Activated T-cell treated with anti-CD3 and anti-CD28 coated beads, Interleukin-2, amount 50 U/mL, for 72 hours (primary cell): Measurements from ENCODE around the gene GPC5. TPM values are rescaled to one million over a fixed set of nuclear protein-coding genes. Genes with fewer than 3 reads are reported as not detected.
"Not testable (repeated sequence)": the region's sequence is repeated elsewhere in the genome, so short reads cannot be mapped to it uniquely, and the experiment has no call there.

Source experiments
- ATAC-seq, 2 donors: fragments of 150-1000 bp; cut with Tn5 transposase; replicated peaks in 1 of 2; 2 replicates each; pipeline ENCODE4 v1.10.0; 2021; ENCODE audit warnings: moderate library complexity in 2 of 2, mild to moderate bottlenecking in 1 of 2
- DNase-seq, 2 donors: peaks; one replicate each; pipeline ENCODE4 v3.0.0; 2021 to 2022; ENCODE audit warnings: mixed read lengths in 1 of 2
- H3K27ac Mint-ChIP-seq: one replicate; pipeline ENCODE4 v1.8.0; 2022; ENCODE audit warnings: mild to moderate bottlenecking, moderate library complexity, mixed read lengths
- H3K27me3 Mint-ChIP-seq: one replicate; pipeline ENCODE4 v1.8.0; 2022; ENCODE audit warnings: low read depth, mixed read lengths
- H3K36me3 Mint-ChIP-seq, 2 donors: one replicate each; pipeline ENCODE4 v1.8.0; 2022; ENCODE audit warnings: mixed read lengths in 2 of 2, mild to moderate bottlenecking in 1 of 2; ENCODE audit not compliant: insufficient read depth in 2 of 2
- H3K4me1 Mint-ChIP-seq: one replicate; pipeline ENCODE4 v1.8.0; 2022; ENCODE audit warnings: low read depth, mixed read lengths
- H3K4me3 Mint-ChIP-seq, 2 donors: one replicate each; pipeline ENCODE4 v1.8.0; 2022; ENCODE audit warnings: mild to moderate bottlenecking in 2 of 2, mixed read lengths in 2 of 2, moderate library complexity in 2 of 2
- H3K9me3 Mint-ChIP-seq, 2 donors: one replicate each; pipeline ENCODE4 v1.8.0; 2022; ENCODE audit warnings: mixed read lengths in 2 of 2
- total RNA-seq, 2 donors: library from RNA; stranded (reverse); gene quantifications; one replicate each; pipeline ENCODE4 v1.2.3, GENCODE V29; 2022

The GPC5 gene
- total RNA-seq, 2 donors from 2014 or later = 0.14 TPM; not detected in 1

- H3K4me1 Mint-ChIP-seq = no peaks in the 10 kb centered on the region
- no peaks in the 10 kb centered on the region for H3K36me3 Mint-ChIP-seq
- no peak for DNase-seq
- H3K4me3 Mint-ChIP-seq = no peak overlapping the region
- H3K27me3 Mint-ChIP-seq = no peaks in the 10 kb centered on the region
- no peak overlapping the region for H3K27ac Mint-ChIP-seq
- ATAC-seq = no peak
- H3K9me3 Mint-ChIP-seq = peaks cover 0 to 2% of the 10 kb centered on the region in 2 donors
Measured at GRCh38 chr13:91785431-91786119, 387.2 kb downstream of the GPC5 start.

- H3K4me1 Mint-ChIP-seq = no peaks in the 10 kb centered on the region
- peaks cover 0 to 3% of the 10 kb centered on the region in 2 donors for H3K9me3 Mint-ChIP-seq
- ATAC-seq = no peak
- H3K27me3 Mint-ChIP-seq = no peaks in the 10 kb centered on the region
- no peak overlapping the region for H3K27ac Mint-ChIP-seq
- no peaks in the 10 kb centered on the region for H3K36me3 Mint-ChIP-seq
- no peak overlapping the region for H3K4me3 Mint-ChIP-seq
- no peak for DNase-seq
Measured at GRCh38 chr13:91792054-91792453, 393.6 kb downstream of the GPC5 start.

- ATAC-seq (no peak), DNase-seq (no peak)
- peaks cover 2 to 8% of the 10 kb centered on the region in 2 donors for H3K9me3 Mint-ChIP-seq
- H3K27ac Mint-ChIP-seq = no peak overlapping the region
- no peaks in the 10 kb centered on the region for H3K27me3 Mint-ChIP-seq
- no peaks in the 10 kb centered on the region for H3K36me3 Mint-ChIP-seq
- no peak overlapping the region for H3K4me3 Mint-ChIP-seq
- no peaks in the 10 kb centered on the region for H3K4me1 Mint-ChIP-seq
Measured at GRCh38 chr13:91797567-91797966, 399.1 kb downstream of the GPC5 start.

- ATAC-seq, H3K36me3 Mint-ChIP-seq, DNase-seq, H3K27me3 Mint-ChIP-seq, H3K4me1 Mint-ChIP-seq, H3K27ac Mint-ChIP-seq, H3K9me3 Mint-ChIP-seq, H3K4me3 Mint-ChIP-seq: not testable (repeated sequence)
Measured at GRCh38 chr13:91798338-91798737, 399.9 kb downstream of the GPC5 start.

- not testable (repeated sequence) for H3K4me1 Mint-ChIP-seq, ATAC-seq, DNase-seq, H3K4me3 Mint-ChIP-seq, H3K36me3 Mint-ChIP-seq, H3K27ac Mint-ChIP-seq, H3K27me3 Mint-ChIP-seq, H3K9me3 Mint-ChIP-seq
Measured at GRCh38 chr13:91801772-91802171, 403.4 kb downstream of the GPC5 start.

GRCh38 chr13:91802957-91803356 lies 404.5 kb downstream of the GPC5 start:
- H3K4me1 Mint-ChIP-seq = no peaks in the 10 kb centered on the region
- no peak overlapping the region for H3K4me3 Mint-ChIP-seq
- no peaks in the 10 kb centered on the region for H3K27me3 Mint-ChIP-seq
- H3K27ac Mint-ChIP-seq = no peak overlapping the region
- no peaks in the 10 kb centered on the region for H3K36me3 Mint-ChIP-seq
- peaks cover 2 to 5% of the 10 kb centered on the region in 2 donors for H3K9me3 Mint-ChIP-seq
- DNase-seq (no peak), ATAC-seq (no peak)

- no peaks in the 10 kb centered on the region for H3K9me3 Mint-ChIP-seq
- no peaks in the 10 kb centered on the region for H3K4me1 Mint-ChIP-seq
- DNase-seq (no peak), ATAC-seq (no peak)
- no peaks in the 10 kb centered on the region for H3K36me3 Mint-ChIP-seq
- no peak overlapping the region for H3K4me3 Mint-ChIP-seq
- H3K27ac Mint-ChIP-seq = no peak overlapping the region
- H3K27me3 Mint-ChIP-seq = no peaks in the 10 kb centered on the region
Measured at GRCh38 chr13:91804724-91805123, 406.3 kb downstream of the GPC5 start.

GRCh38 chr13:91805605-91806004 lies 407.2 kb downstream of the GPC5 start:
- Mint-ChIP-seq H3K4me3 (no peak overlapping the region), H3K27me3 (no peaks in the 10 kb centered on the region), H3K9me3 (no peaks in the 10 kb centered on the region), H3K4me1 (no peaks in the 10 kb centered on the region), H3K36me3 (no peaks in the 10 kb centered on the region), H3K27ac (no peak overlapping the region)
- ATAC-seq = no peak
- no peak for DNase-seq

GRCh38 chr13:91809161-91809560 lies 410.7 kb downstream of the GPC5 start:
- H3K36me3 Mint-ChIP-seq = no peaks in the 10 kb centered on the region
- ATAC-seq (no peak), DNase-seq (no peak)
- no peaks in the 10 kb centered on the region for H3K9me3 Mint-ChIP-seq
- no peak overlapping the region for H3K4me3 Mint-ChIP-seq
- no peaks in the 10 kb centered on the region for H3K4me1 Mint-ChIP-seq
- no peaks in the 10 kb centered on the region for H3K27me3 Mint-ChIP-seq
- no peak overlapping the region for H3K27ac Mint-ChIP-seq

GRCh38 chr13:91813253-91813652 lies 414.8 kb downstream of the GPC5 start:
- Mint-ChIP-seq H3K9me3 (peaks cover 0 to 2% of the 10 kb centered on the region in 2 donors), H3K27me3 (no peaks in the 10 kb centered on the region), H3K36me3 (no peaks in the 10 kb centered on the region), H3K4me1 (no peaks in the 10 kb centered on the region), H3K4me3 (no peak overlapping the region), H3K27ac (no peak overlapping the region)
- no peak for ATAC-seq
- DNase-seq = no peak

- no peak for DNase-seq
- ATAC-seq = no peak
- H3K9me3 Mint-ChIP-seq = peaks cover 0 to 2% of the 10 kb centered on the region in 2 donors
- H3K27me3 Mint-ChIP-seq = no peaks in the 10 kb centered on the region
- H3K27ac Mint-ChIP-seq = no peak overlapping the region
- H3K4me1 Mint-ChIP-seq = no peaks in the 10 kb centered on the region
- no peak overlapping the region for H3K4me3 Mint-ChIP-seq
- H3K36me3 Mint-ChIP-seq = no peaks in the 10 kb centered on the region
Measured at GRCh38 chr13:91816263-91816807, 417.9 kb downstream of the GPC5 start.

GRCh38 chr13:91817250-91817649 lies 418.8 kb downstream of the GPC5 start:
- H3K36me3 Mint-ChIP-seq = no peaks in the 10 kb centered on the region
- no peak overlapping the region for H3K27ac Mint-ChIP-seq
- H3K4me1 Mint-ChIP-seq = no peaks in the 10 kb centered on the region
- no peak overlapping the region for H3K4me3 Mint-ChIP-seq
- no peaks in the 10 kb centered on the region for H3K27me3 Mint-ChIP-seq
- peaks cover 0 to 2% of the 10 kb centered on the region in 2 donors for H3K9me3 Mint-ChIP-seq
- no peak for DNase-seq
- no peak for ATAC-seq

- Mint-ChIP-seq H3K4me3 (no peak overlapping the region), H3K27me3 (no peaks in the 10 kb centered on the region), H3K27ac (no peak overlapping the region), H3K9me3 (peaks cover 0 to 8% of the 10 kb centered on the region in 2 donors), H3K36me3 (no peaks in the 10 kb centered on the region), H3K4me1 (no peaks in the 10 kb centered on the region)
- no peak for DNase-seq
- ATAC-seq = no peak
Measured at GRCh38 chr13:91824416-91824815, 426.0 kb downstream of the GPC5 start.

GRCh38 chr13:91825516-91825915 lies 427.1 kb downstream of the GPC5 start:
- Mint-ChIP-seq H3K36me3 (no peaks in the 10 kb centered on the region), H3K4me1 (no peaks in the 10 kb centered on the region), H3K27me3 (no peaks in the 10 kb centered on the region), H3K9me3 (peaks cover 2 to 9% of the 10 kb centered on the region in 2 donors), H3K4me3 (no peak overlapping the region), H3K27ac (no peak overlapping the region)
- ATAC-seq (no peak), DNase-seq (no peak)
